H9 (cell line): ENCODE measurements around the gene ISCU. TPM values are rescaled to one million over a fixed set of nuclear protein-coding genes. Genes with fewer than 3 reads are reported as not detected.

Experiments
- DNase-seq: peaks from one replicate; pipeline ENCODE4 v3.0.0-alpha.2; 2017
- H2AFZ ChIP-seq: one replicate; pipeline ENCODE4 v1.6.1; 2013; ENCODE audit warnings: mild to moderate bottlenecking, low read length, control low read depth, moderate library complexity
- H2AK5ac ChIP-seq: 2 replicates; pipeline ENCODE4 v1.6.1; 2013; ENCODE audit warnings: low read length, control low read depth, mixed read lengths; ENCODE audit not compliant: insufficient read length
- H2BK120ac ChIP-seq: one replicate; pipeline ENCODE4 v1.6.1; 2013; ENCODE audit warnings: low read depth, mild to moderate bottlenecking, low read length, control low read depth, inconsistent platforms; ENCODE audit not compliant: poor library complexity, severe bottlenecking
- H2BK12ac ChIP-seq: 2 replicates; pipeline ENCODE4 v1.6.1; 2013; ENCODE audit warnings: low read length, control low read depth, mixed read lengths, low read depth; ENCODE audit not compliant: insufficient read length
- H2BK15ac ChIP-seq: 2 replicates; pipeline ENCODE4 v1.6.1; 2013; ENCODE audit warnings: low read depth, low read length, control low read depth
- H2BK20ac ChIP-seq: one replicate; pipeline ENCODE4 v1.6.1; 2013; ENCODE audit warnings: low read depth, mild to moderate bottlenecking, low read length, control low read depth, inconsistent platforms; ENCODE audit not compliant: poor library complexity, severe bottlenecking
- H2BK5ac ChIP-seq: 2 replicates; pipeline ENCODE4 v1.6.1; 2013; ENCODE audit warnings: low read length, control low read depth, mixed read lengths; ENCODE audit not compliant: insufficient read length
- H3K14ac ChIP-seq: 2 replicates; pipeline ENCODE4 v1.6.1; 2013; ENCODE audit warnings: low read length, control low read depth; ENCODE audit not compliant: insufficient read depth
- H3K18ac ChIP-seq: 2 replicates; pipeline ENCODE4 v1.6.1; 2013; ENCODE audit warnings: low read depth, mild to moderate bottlenecking, mixed read lengths, low read length, control low read depth; ENCODE audit not compliant: insufficient read length
- H3K23ac ChIP-seq: 2 replicates; pipeline ENCODE4 v1.6.1; 2013; ENCODE audit warnings: low read length, control low read depth, mixed read lengths, low read depth; ENCODE audit not compliant: insufficient read length
- H3K23me2 ChIP-seq: 2 replicates; pipeline ENCODE4 v1.6.1; 2013; ENCODE audit warnings: low read depth, mild to moderate bottlenecking, mixed read lengths, low read length, control low read depth; ENCODE audit not compliant: insufficient read length, poor library complexity, severe bottlenecking
- H3K27ac ChIP-seq: 2 replicates; pipeline ENCODE4 v1.5.1; 2013; ENCODE audit warnings: low read length, control low read depth, mixed read lengths, low read depth; ENCODE audit not compliant: insufficient read length
- H3K27me3 ChIP-seq: 2 replicates; pipeline ENCODE4 v1.6.1; 2013; ENCODE audit warnings: low read length, control low read depth, inconsistent platforms; ENCODE audit not compliant: insufficient read depth
- H3K4ac ChIP-seq: 2 replicates; pipeline ENCODE4 v1.6.1; 2013; ENCODE audit warnings: low read depth, mild to moderate bottlenecking, control low read depth, inconsistent platforms, low read length, moderate library complexity
- H3K4me1 ChIP-seq: 2 replicates; pipeline ENCODE4 v1.6.1; 2013; ENCODE audit warnings: low read length, control low read depth, inconsistent platforms; ENCODE audit not compliant: insufficient read depth
- H3K4me2 ChIP-seq: 2 replicates; pipeline ENCODE4 v1.6.1; 2013; ENCODE audit warnings: low read length, control low read depth, mixed read lengths; ENCODE audit not compliant: insufficient read length, insufficient read depth
- H3K56ac ChIP-seq: 2 replicates; pipeline ENCODE4 v1.6.1; 2013; ENCODE audit warnings: low read depth, mild to moderate bottlenecking, mixed read lengths, low read length, control low read depth; ENCODE audit not compliant: insufficient read length
- H3K79me1 ChIP-seq: 2 replicates; pipeline ENCODE4 v1.6.1; 2013; ENCODE audit warnings: low read depth, mild to moderate bottlenecking, moderate library complexity, low read length, control low read depth, inconsistent platforms; ENCODE audit not compliant: insufficient read depth, poor library complexity, severe bottlenecking
- H3K79me2 ChIP-seq: 2 replicates; pipeline ENCODE4 v1.6.1; 2013; ENCODE audit warnings: low read length, control low read depth, inconsistent platforms; ENCODE audit not compliant: insufficient read depth
- H3K9ac ChIP-seq: 2 replicates; pipeline ENCODE4 v1.6.1; 2013; ENCODE audit warnings: low read length, control low read depth, mixed read lengths; ENCODE audit not compliant: insufficient read length; ENCODE audit errors: extremely low read depth
- H3K9me3 ChIP-seq: one replicate; pipeline ENCODE4 v1.6.1; 2013; ENCODE audit warnings: low read depth, low read length, inconsistent platforms; ENCODE audit not compliant: control insufficient read depth
- H3T11ph ChIP-seq: one replicate; pipeline ENCODE4 v1.6.1; 2013; ENCODE audit warnings: mild to moderate bottlenecking, low read length, control low read depth, inconsistent platforms
- H4K20me1 ChIP-seq: one replicate; pipeline ENCODE4 v1.6.1; 2013; ENCODE audit not compliant: control insufficient read depth, insufficient read length, insufficient read depth
- H4K5ac ChIP-seq: 2 replicates; pipeline ENCODE4 v1.6.1; 2013; ENCODE audit warnings: low read depth, mild to moderate bottlenecking, mixed read lengths, low read length, control low read depth; ENCODE audit not compliant: insufficient read length
- H4K8ac ChIP-seq: replicated peaks from 2 replicates; pipeline ENCODE4 v1.6.1; 2013; ENCODE audit warnings: low read length, control low read depth, mixed read lengths, low read depth; ENCODE audit not compliant: insufficient read length
- H4K91ac ChIP-seq: 2 replicates; pipeline ENCODE4 v1.6.1; 2013; ENCODE audit warnings: low read depth, mild to moderate bottlenecking, moderate library complexity, mixed read lengths, low read length, control low read depth; ENCODE audit not compliant: insufficient read length
- H3K27ac Mint-ChIP-seq, 3 experiments: 2 replicates in 2 of 3; 3 replicates in 1 of 3; pipeline ENCODE4 v1.8.0; 2020 to 2021; ENCODE audit warnings: mixed read lengths in 3 of 3, mild to moderate bottlenecking in 1 of 3, moderate library complexity in 1 of 3
- H3K27me3 Mint-ChIP-seq: 2 replicates; pipeline ENCODE4 v1.8.0; 2021; ENCODE audit warnings: low read depth, mild to moderate bottlenecking, moderate library complexity, mixed read lengths
- H3K36me3 Mint-ChIP-seq, 3 experiments: 2 replicates in 2 of 3; 3 replicates in 1 of 3; pipeline ENCODE4 v1.8.0; 2020 to 2021; ENCODE audit warnings: low read depth in 3 of 3, mixed read lengths in 3 of 3; ENCODE audit not compliant: insufficient read depth in 1 of 3
- H3K4me1 Mint-ChIP-seq, 2 experiments: 2 replicates each; pipeline ENCODE4 v1.8.0; 2020; ENCODE audit warnings: mixed read lengths in 2 of 2
- H3K4me3 Mint-ChIP-seq, 2 experiments: 2 replicates in 1 of 2; 3 replicates in 1 of 2; pipeline ENCODE4 v1.8.0; 2020 to 2021; ENCODE audit warnings: mild to moderate bottlenecking in 2 of 2, mixed read lengths in 2 of 2, moderate library complexity in 1 of 2
- H3K9me3 Mint-ChIP-seq, 2 experiments: 2 replicates in 1 of 2; 3 replicates in 1 of 2; pipeline ENCODE4 v1.8.0; 2020; ENCODE audit warnings: mild to moderate bottlenecking in 2 of 2, mixed read lengths in 2 of 2, moderate library complexity in 1 of 2
- CTCF ChIP-seq: fragments of 200-600 bp; sonication (generic); conservative IDR thresholded peaks from 3 replicates; pipeline ENCODE4 v1.8.0; 2021; ENCODE audit warnings: antibody characterized with exemption, mild to moderate bottlenecking
- WGBS: extraction: QIAGEN DNeasy Blood & Tissue Kit; methylation state at CpG from one replicate; pipeline ENCODE4 v1.1.7; 2013; ENCODE audit warnings: missing lambda C conversion rate, low lambda C conversion rate, mixed read lengths; ENCODE audit not compliant: insufficient read length; ENCODE audit errors: extremely low coverage; 5-methylcytosine and 5-hydroxymethylcytosine counted together
- total RNA-seq: library from RNA; stranded (reverse); gene quantifications from 2 replicates; pipeline ENCODE4 v1.2.1, GENCODE V29; 2021

ISCU gene
- total RNA-seq, 1 experiment from 2014 or later: 64.9 TPM

- no peaks in the 10 kb centered on the region for H3K9me3 ChIP-seq
- no peak overlapping the region for H4K5ac ChIP-seq
- H4K91ac ChIP-seq: no peak overlapping the region
- H2BK5ac ChIP-seq: no peak overlapping the region
- H3K27me3 Mint-ChIP-seq: peaks cover 2% of the 10 kb centered on the region; the same call in 1 of the 2 replicates
- no peak overlapping the region for H2BK12ac ChIP-seq
- no peak overlapping the region for H3K14ac ChIP-seq
- H2BK120ac ChIP-seq: no peak overlapping the region
- no peaks in the 10 kb centered on the region for H3K79me2 ChIP-seq
- no peak overlapping the region for H4K8ac ChIP-seq
- no peak overlapping the region for H2AFZ ChIP-seq
- H4K20me1 ChIP-seq: no peaks in the 10 kb centered on the region
- H3K9ac ChIP-seq: no peak overlapping the region
- H3K56ac ChIP-seq: no peak overlapping the region
- H3T11ph ChIP-seq: no peak overlapping the region
- H3K4me2 ChIP-seq: no peak overlapping the region
- H3K27ac ChIP-seq: no peak overlapping the region
- no peak overlapping the region for H3K4me3 Mint-ChIP-seq
- no peaks in the 10 kb centered on the region for H3K79me1 ChIP-seq
- H2BK15ac ChIP-seq: no peak overlapping the region
- peaks cover 10 to 27% (median 24%) of the 10 kb centered on the region in 3 experiments; a peak in 6 of 7 replicates for H3K36me3 Mint-ChIP-seq
- H3K9me3 Mint-ChIP-seq: no peaks in the 10 kb centered on the region; a peak in 1 of 5 replicates
- no CpG with 5 or more reads among the region's 8 CpGs for WGBS
- no peak for TF ChIP-seq CTCF
- no peaks in the 10 kb centered on the region for H3K4me1 Mint-ChIP-seq
- no peaks in the 10 kb centered on the region for H3K4me1 ChIP-seq
- H3K23ac ChIP-seq: no peak overlapping the region
- H3K23me2 ChIP-seq: no peaks in the 10 kb centered on the region
- no peak overlapping the region for H3K18ac ChIP-seq
- no peaks in the 10 kb centered on the region for H3K27me3 ChIP-seq
- no peak overlapping the region for H3K4ac ChIP-seq
- H3K27ac Mint-ChIP-seq: no peak overlapping the region; a peak in 1 of 7 replicates
- H2AK5ac ChIP-seq: no peak overlapping the region
- no peak for DNase-seq
- no peak overlapping the region for H2BK20ac ChIP-seq
These were observed 9.3 kb downstream of the ISCU start for GRCh38 chr12:108571609-108572165.
